ENCODE measurements around the gene SPCS3.

Gene SPCS3

DNA sequence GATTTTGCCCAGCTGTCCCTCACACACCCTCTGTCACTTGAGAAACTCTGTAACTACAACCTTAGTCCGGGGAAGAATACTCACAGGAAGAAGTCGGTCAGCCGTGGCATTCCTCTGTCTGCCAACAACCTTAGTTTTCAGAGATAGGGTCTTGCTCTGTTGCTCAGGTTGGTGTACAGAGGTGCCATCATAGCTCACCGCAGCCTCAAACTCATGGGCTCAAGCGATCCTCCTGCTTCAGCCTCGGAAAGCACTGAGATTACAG is 12.2 kb upstream of the SPCS3 start:
- H3K36me3 ChIP-seq (ENCODE audit: control insufficient read depth, low read length): peaks cover 10% of the 10 kb centered on the region
- no peak overlapping the region for H3K4me3 ChIP-seq (ENCODE audit: low read length)
- peak overlapping the region; percentile 93; the same call in 1 of the 2 replicates for H3K27ac ChIP-seq (ENCODE audit: low read depth, low read length)
- TF ChIP-seq EZH2phosphoT487 (IDR thresholded peaks at IDR 0.05; ENCODE audit: borderline replicate concordance, low read length): no peak
- H3K4me1 ChIP-seq (ENCODE audit: control insufficient read depth, low read length): peaks cover 55% of the 10 kb centered on the region
- H3K4me2 ChIP-seq (ENCODE audit: low read length): peak overlapping the region; percentile 76
- no peaks in the 10 kb centered on the region for H3K27me3 ChIP-seq (ENCODE audit: control insufficient read depth, low read length)
- no peaks in the 10 kb centered on the region for H3K9me3 ChIP-seq (ENCODE audit: control insufficient read depth, insufficient read depth, low read length)
- H3K9me2 ChIP-seq (replicated peaks; ENCODE audit: control insufficient read depth, low read length): no peaks in the 10 kb centered on the region
- H4K20me1 ChIP-seq (ENCODE audit: control insufficient read depth, insufficient read depth, low read depth, low read length): no peaks in the 10 kb centered on the region
- no peaks in the 10 kb centered on the region for H3K79me2 ChIP-seq (ENCODE audit: control insufficient read depth, low read length)
- peaks cover 13% of the 10 kb centered on the region for H3F3A ChIP-seq (ENCODE audit: control insufficient read depth, insufficient read depth)

DNA sequence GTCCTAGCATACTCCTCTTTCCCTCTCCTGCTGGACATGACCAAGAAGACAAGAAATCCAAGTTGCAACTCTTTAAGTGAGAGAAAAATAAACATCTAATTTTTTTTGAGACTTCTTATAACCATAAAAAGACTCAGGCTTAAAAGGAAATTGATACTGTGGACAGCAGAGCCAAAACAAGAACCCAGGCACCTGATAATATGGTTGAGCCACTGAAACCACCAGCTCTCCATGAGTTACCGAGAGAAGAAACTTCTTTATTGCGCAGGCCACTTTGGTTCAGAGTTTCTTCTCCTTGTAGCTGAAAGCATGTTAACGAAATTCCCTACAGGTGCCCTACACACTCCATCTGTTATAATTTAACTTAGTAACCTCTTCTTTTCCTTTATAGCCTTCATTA is 11.3 kb upstream of the SPCS3 start:
- H3K4me2 ChIP-seq (ENCODE audit: low read length): peak overlapping the region; percentile 76
- H4K20me1 ChIP-seq (ENCODE audit: control insufficient read depth, insufficient read depth, low read depth, low read length): no peaks in the 10 kb centered on the region
- H3K4me1 ChIP-seq (ENCODE audit: control insufficient read depth, low read length): peaks cover 55% of the 10 kb centered on the region
- peaks cover 13% of the 10 kb centered on the region for H3F3A ChIP-seq (ENCODE audit: control insufficient read depth, insufficient read depth)
- no peaks in the 10 kb centered on the region for H3K9me2 ChIP-seq (replicated peaks; ENCODE audit: control insufficient read depth, low read length)
- no peak for TF ChIP-seq EZH2phosphoT487 (IDR thresholded peaks at IDR 0.05; ENCODE audit: borderline replicate concordance, low read length)
- TF ChIP-seq, protein P1, sequence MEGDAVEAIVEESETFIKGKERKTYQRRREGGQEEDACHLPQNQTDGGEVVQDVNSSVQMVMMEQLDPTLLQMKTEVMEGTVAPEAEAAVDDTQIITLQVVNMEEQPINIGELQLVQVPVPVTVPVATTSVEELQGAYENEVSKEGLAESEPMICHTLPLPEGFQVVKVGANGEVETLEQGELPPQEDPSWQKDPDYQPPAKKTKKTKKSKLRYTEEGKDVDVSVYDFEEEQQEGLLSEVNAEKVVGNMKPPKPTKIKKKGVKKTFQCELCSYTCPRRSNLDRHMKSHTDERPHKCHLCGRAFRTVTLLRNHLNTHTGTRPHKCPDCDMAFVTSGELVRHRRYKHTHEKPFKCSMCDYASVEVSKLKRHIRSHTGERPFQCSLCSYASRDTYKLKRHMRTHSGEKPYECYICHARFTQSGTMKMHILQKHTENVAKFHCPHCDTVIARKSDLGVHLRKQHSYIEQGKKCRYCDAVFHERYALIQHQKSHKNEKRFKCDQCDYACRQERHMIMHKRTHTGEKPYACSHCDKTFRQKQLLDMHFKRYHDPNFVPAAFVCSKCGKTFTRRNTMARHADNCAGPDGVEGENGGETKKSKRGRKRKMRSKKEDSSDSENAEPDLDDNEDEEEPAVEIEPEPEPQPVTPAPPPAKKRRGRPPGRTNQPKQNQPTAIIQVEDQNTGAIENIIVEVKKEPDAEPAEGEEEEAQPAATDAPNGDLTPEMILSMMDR (IDR thresholded peaks at IDR 0.05; ENCODE audit: low read depth, low read length, poor library complexity, severe bottlenecking): no peak
- H3K27ac ChIP-seq (ENCODE audit: low read depth, low read length): peak overlapping the region; percentile 93
- H3K79me2 ChIP-seq (ENCODE audit: control insufficient read depth, low read length): no peaks in the 10 kb centered on the region
- H3K36me3 ChIP-seq (ENCODE audit: control insufficient read depth, low read length): peaks cover 10% of the 10 kb centered on the region
- no peaks in the 10 kb centered on the region for H3K9me3 ChIP-seq (ENCODE audit: control insufficient read depth, insufficient read depth, low read length)
- peak overlapping the region; percentile 52 for H3K4me3 ChIP-seq (ENCODE audit: low read length)
- no peaks in the 10 kb centered on the region for H3K27me3 ChIP-seq (ENCODE audit: control insufficient read depth, low read length)

DNA sequence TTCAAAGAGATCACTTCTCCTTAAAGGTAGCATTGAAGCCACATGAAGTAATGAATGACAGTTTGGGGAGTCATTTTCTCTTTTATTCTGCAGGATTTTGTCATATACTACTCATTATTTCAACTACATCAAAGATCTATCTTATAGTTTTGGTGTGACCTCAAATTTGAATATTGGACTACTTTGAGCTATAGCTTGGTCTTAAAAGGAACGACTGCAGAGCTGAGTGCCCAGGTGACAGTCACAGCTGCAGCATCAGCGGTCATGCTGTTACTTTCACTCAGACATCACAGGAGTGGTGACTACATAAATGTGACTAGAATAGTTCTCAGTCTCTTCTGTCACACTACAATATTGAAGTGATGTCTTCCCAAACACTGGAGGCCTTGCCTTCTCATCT is 10.7 kb upstream of the SPCS3 start:
- peak overlapping the region; percentile 93 for H3K27ac ChIP-seq (ENCODE audit: low read depth, low read length)
- H3K9me2 ChIP-seq (replicated peaks; ENCODE audit: control insufficient read depth, low read length): no peaks in the 10 kb centered on the region
- no peaks in the 10 kb centered on the region for H3K79me2 ChIP-seq (ENCODE audit: control insufficient read depth, low read length)
- peaks cover 10% of the 10 kb centered on the region for H3K36me3 ChIP-seq (ENCODE audit: control insufficient read depth, low read length)
- peak overlapping the region; percentile 76 for H3K4me2 ChIP-seq (ENCODE audit: low read length)
- H3K27me3 ChIP-seq (ENCODE audit: control insufficient read depth, low read length): no peaks in the 10 kb centered on the region
- no peaks in the 10 kb centered on the region for H3K9me3 ChIP-seq (ENCODE audit: control insufficient read depth, insufficient read depth, low read length)
- peaks cover 13% of the 10 kb centered on the region for H3F3A ChIP-seq (ENCODE audit: control insufficient read depth, insufficient read depth)
- no peaks in the 10 kb centered on the region for H4K20me1 ChIP-seq (ENCODE audit: control insufficient read depth, insufficient read depth, low read depth, low read length)
- TF ChIP-seq, protein P1 (IDR thresholded peaks at IDR 0.05; ENCODE audit: low read depth, low read length, poor library complexity, severe bottlenecking): no peak
- no peak for TF ChIP-seq EZH2phosphoT487 (IDR thresholded peaks at IDR 0.05; ENCODE audit: borderline replicate concordance, low read length)
- peaks cover 55% of the 10 kb centered on the region for H3K4me1 ChIP-seq (ENCODE audit: control insufficient read depth, low read length)
- H3K4me3 ChIP-seq (ENCODE audit: low read length): peak overlapping the region; percentile 52

DNA sequence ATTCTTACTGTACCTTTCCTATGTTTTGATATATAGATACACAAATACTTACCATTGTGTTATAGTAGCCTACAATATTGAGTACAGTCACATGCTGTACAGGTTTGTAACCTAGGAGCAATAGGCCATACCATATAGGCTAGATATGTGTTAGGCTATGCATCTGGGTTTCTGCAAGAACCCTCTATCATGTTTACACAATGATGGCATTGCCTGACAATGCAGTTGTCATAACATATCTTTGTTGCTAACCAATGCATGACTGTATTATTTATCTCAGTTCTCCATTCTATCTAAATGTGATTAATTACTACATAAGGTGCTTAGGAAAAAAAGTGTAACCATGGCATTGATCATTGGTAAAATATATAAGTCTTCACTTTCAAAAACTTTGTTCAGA is 10.0 kb upstream of the SPCS3 start:
- Histone ChIP-seq H3K4me3 (ENCODE audit: low read length) (peak overlapping the region; percentile 52), H3K27me3 (ENCODE audit: control insufficient read depth, low read length) (no peaks in the 10 kb centered on the region), H3K9me3 (ENCODE audit: control insufficient read depth, insufficient read depth, low read length) (no peaks in the 10 kb centered on the region), H3K4me2 (ENCODE audit: low read length) (peak overlapping the region; percentile 76), H3K9me2 (replicated peaks; ENCODE audit: control insufficient read depth, low read length) (no peaks in the 10 kb centered on the region), H3K4me1 (ENCODE audit: control insufficient read depth, low read length) (peaks cover 55% of the 10 kb centered on the region), H4K20me1 (ENCODE audit: control insufficient read depth, insufficient read depth, low read depth, low read length) (no peaks in the 10 kb centered on the region), H3K27ac (ENCODE audit: low read depth, low read length) (peak overlapping the region; percentile 93), H3K36me3 (ENCODE audit: control insufficient read depth, low read length) (peaks cover 10% of the 10 kb centered on the region), H3F3A (ENCODE audit: control insufficient read depth, insufficient read depth) (peaks cover 13% of the 10 kb centered on the region), H3K79me2 (ENCODE audit: control insufficient read depth, low read length) (no peaks in the 10 kb centered on the region)
- no peak for TF ChIP-seq EZH2phosphoT487 (IDR thresholded peaks at IDR 0.05; ENCODE audit: borderline replicate concordance, low read length)
- TF ChIP-seq, protein P1 (IDR thresholded peaks at IDR 0.05; ENCODE audit: low read depth, low read length, poor library complexity, severe bottlenecking): no peak

All from DOHH2 (cell line).